ENCODE measurements around the gene CMTM8.

CMTM8 gene

GRCh38 chr3:32310918-32311839 lies 72.7 kb downstream of the CMTM8 start:
- no peak overlapping the region for H3K27ac ChIP-seq (ENCODE audit: low read depth, low read length)

GRCh38 chr3:32312251-32312650 lies 73.8 kb downstream of the CMTM8 start:
- Histone ChIP-seq H3K9ac (ENCODE audit: low read length) (no peak overlapping the region), H3K27ac (ENCODE audit: low read depth, low read length) (no peak overlapping the region), H3K36me3 (ENCODE audit: insufficient read depth, low read length) (no peaks in the 10 kb centered on the region), H3K27me3 (ENCODE audit: control insufficient read depth in 1 of 2, insufficient read depth in 2 of 2, low read length in 2 of 2) (no peaks in the 10 kb centered on the region), H3K4me3 (ENCODE audit: low read depth in 1 of 2, low read length in 2 of 2) (no peak overlapping the region), H3K4me1 (ENCODE audit: insufficient read depth, low read length) (no peaks in the 10 kb centered on the region), H3K9me3 (ENCODE audit: low read length) (no peaks in the 10 kb centered on the region)

More at GRCh38 chr3:32310918-32311839, 72.7 kb downstream of the CMTM8 start:
- Histone ChIP-seq H3K4me3 (ENCODE audit: low read depth in 1 of 2, low read length in 2 of 2) (no peak overlapping the region), H3K36me3 (ENCODE audit: insufficient read depth, low read length) (no peaks in the 10 kb centered on the region), H3K4me1 (ENCODE audit: insufficient read depth, low read length) (no peaks in the 10 kb centered on the region), H3K9me3 (ENCODE audit: low read length) (no peaks in the 10 kb centered on the region), H3K27me3 (ENCODE audit: control insufficient read depth in 1 of 2, insufficient read depth in 2 of 2, low read length in 2 of 2) (no peaks in the 10 kb centered on the region), H3K9ac (ENCODE audit: low read length) (no peak overlapping the region)

- no peak overlapping the region for H3K4me3 ChIP-seq (ENCODE audit: low read depth in 1 of 2, low read length in 2 of 2)
- H3K9me3 ChIP-seq (ENCODE audit: low read length), result no peaks in the 10 kb centered on the region
- H3K9ac ChIP-seq (ENCODE audit: low read length), result no peak overlapping the region
- H3K27ac ChIP-seq (ENCODE audit: low read depth, low read length), result no peak overlapping the region
- H3K36me3 ChIP-seq (ENCODE audit: insufficient read depth, low read length), result no peaks in the 10 kb centered on the region
- H3K27me3 ChIP-seq (ENCODE audit: control insufficient read depth in 1 of 2, insufficient read depth in 2 of 2, low read length in 2 of 2), result no peaks in the 10 kb centered on the region
- H3K4me1 ChIP-seq (ENCODE audit: insufficient read depth, low read length), result no peaks in the 10 kb centered on the region
Observed at GRCh38 chr3:32313169-32313568, 74.7 kb downstream of the CMTM8 start.

GRCh38 chr3:32313723-32314473 lies 75.4 kb downstream of the CMTM8 start:
- no peak overlapping the region for H3K27ac ChIP-seq (ENCODE audit: low read depth, low read length)
- H3K9me3 ChIP-seq (ENCODE audit: low read length), result no peaks in the 10 kb centered on the region
- H3K4me1 ChIP-seq (ENCODE audit: insufficient read depth, low read length), result no peaks in the 10 kb centered on the region
- H3K27me3 ChIP-seq (ENCODE audit: control insufficient read depth in 1 of 2, insufficient read depth in 2 of 2, low read length in 2 of 2), result no peaks in the 10 kb centered on the region
- H3K9ac ChIP-seq (ENCODE audit: low read length), result no peak overlapping the region
- H3K36me3 ChIP-seq (ENCODE audit: insufficient read depth, low read length), result no peaks in the 10 kb centered on the region
- H3K4me3 ChIP-seq (ENCODE audit: low read depth in 1 of 2, low read length in 2 of 2), result no peak overlapping the region

GRCh38 chr3:32315441-32315840 lies 77.0 kb downstream of the CMTM8 start:
- H3K27me3 ChIP-seq (ENCODE audit: control insufficient read depth in 1 of 2, insufficient read depth in 2 of 2, low read length in 2 of 2), result no peaks in the 10 kb centered on the region
- H3K4me3 ChIP-seq (ENCODE audit: low read depth in 1 of 2, low read length in 2 of 2), result no peak overlapping the region
- H3K36me3 ChIP-seq (ENCODE audit: insufficient read depth, low read length), result no peaks in the 10 kb centered on the region
- H3K9me3 ChIP-seq (ENCODE audit: low read length), result no peaks in the 10 kb centered on the region
- no peak overlapping the region for H3K9ac ChIP-seq (ENCODE audit: low read length)
- H3K4me1 ChIP-seq (ENCODE audit: insufficient read depth, low read length), result no peaks in the 10 kb centered on the region
- no peak overlapping the region for H3K27ac ChIP-seq (ENCODE audit: low read depth, low read length)

GRCh38 chr3:32316319-32316718 lies 77.8 kb downstream of the CMTM8 start:
- Histone ChIP-seq H3K27me3 (ENCODE audit: control insufficient read depth in 1 of 2, insufficient read depth in 2 of 2, low read length in 2 of 2) (no peaks in the 10 kb centered on the region), H3K36me3 (ENCODE audit: insufficient read depth, low read length) (no peaks in the 10 kb centered on the region), H3K9ac (ENCODE audit: low read length) (no peak overlapping the region), H3K4me1 (ENCODE audit: insufficient read depth, low read length) (no peaks in the 10 kb centered on the region), H3K4me3 (ENCODE audit: low read depth in 1 of 2, low read length in 2 of 2) (no peak overlapping the region), H3K27ac (ENCODE audit: low read depth, low read length) (no peak overlapping the region), H3K9me3 (ENCODE audit: low read length) (no peaks in the 10 kb centered on the region)

GRCh38 chr3:32316976-32317375 lies 78.5 kb downstream of the CMTM8 start:
- Histone ChIP-seq H3K4me3 (ENCODE audit: low read depth in 1 of 2, low read length in 2 of 2) (no peak overlapping the region), H3K9me3 (ENCODE audit: low read length) (no peaks in the 10 kb centered on the region), H3K27me3 (ENCODE audit: control insufficient read depth in 1 of 2, insufficient read depth in 2 of 2, low read length in 2 of 2) (no peaks in the 10 kb centered on the region), H3K36me3 (ENCODE audit: insufficient read depth, low read length) (no peaks in the 10 kb centered on the region), H3K4me1 (ENCODE audit: insufficient read depth, low read length) (no peaks in the 10 kb centered on the region), H3K9ac (ENCODE audit: low read length) (no peak overlapping the region), H3K27ac (ENCODE audit: low read depth, low read length) (no peak overlapping the region)

GRCh38 chr3:32319607-32320006 lies 81.1 kb downstream of the CMTM8 start:
- no peaks in the 10 kb centered on the region for H3K27me3 ChIP-seq (ENCODE audit: control insufficient read depth in 1 of 2, insufficient read depth in 2 of 2, low read length in 2 of 2)
- no peak overlapping the region for H3K9ac ChIP-seq (ENCODE audit: low read length)
- H3K4me3 ChIP-seq (ENCODE audit: low read depth in 1 of 2, low read length in 2 of 2), result no peak overlapping the region
- H3K36me3 ChIP-seq (ENCODE audit: insufficient read depth, low read length), result no peaks in the 10 kb centered on the region
- no peaks in the 10 kb centered on the region for H3K4me1 ChIP-seq (ENCODE audit: insufficient read depth, low read length)
- no peaks in the 10 kb centered on the region for H3K9me3 ChIP-seq (ENCODE audit: low read length)
- H3K27ac ChIP-seq (ENCODE audit: low read depth, low read length), result no peak overlapping the region

- Histone ChIP-seq H3K4me3 (ENCODE audit: low read depth in 1 of 2, low read length in 2 of 2) (no peak overlapping the region), H3K9me3 (ENCODE audit: low read length) (no peaks in the 10 kb centered on the region), H3K27ac (ENCODE audit: low read depth, low read length) (no peak overlapping the region), H3K4me1 (ENCODE audit: insufficient read depth, low read length) (no peaks in the 10 kb centered on the region), H3K9ac (ENCODE audit: low read length) (no peak overlapping the region), H3K27me3 (ENCODE audit: control insufficient read depth in 1 of 2, insufficient read depth in 2 of 2, low read length in 2 of 2) (no peaks in the 10 kb centered on the region), H3K36me3 (ENCODE audit: insufficient read depth, low read length) (no peaks in the 10 kb centered on the region)
Observed at GRCh38 chr3:32320080-32320479, 81.6 kb downstream of the CMTM8 start.

GRCh38 chr3:32321095-32321790 lies 82.8 kb downstream of the CMTM8 start:
- H3K27me3 ChIP-seq (ENCODE audit: control insufficient read depth in 1 of 2, insufficient read depth in 2 of 2, low read length in 2 of 2), result no peaks in the 10 kb centered on the region
- H3K9ac ChIP-seq (ENCODE audit: low read length), result no peak overlapping the region
- no peaks in the 10 kb centered on the region for H3K4me1 ChIP-seq (ENCODE audit: insufficient read depth, low read length)
- H3K36me3 ChIP-seq (ENCODE audit: insufficient read depth, low read length), result no peaks in the 10 kb centered on the region
- no peaks in the 10 kb centered on the region for H3K9me3 ChIP-seq (ENCODE audit: low read length)
- H3K4me3 ChIP-seq (ENCODE audit: low read depth in 1 of 2, low read length in 2 of 2), result no peak overlapping the region
- H3K27ac ChIP-seq (ENCODE audit: low read depth, low read length), result no peak overlapping the region

- Histone ChIP-seq H3K36me3 (ENCODE audit: insufficient read depth, low read length) (no peaks in the 10 kb centered on the region), H3K4me3 (ENCODE audit: low read depth in 1 of 2, low read length in 2 of 2) (no peak overlapping the region), H3K4me1 (ENCODE audit: insufficient read depth, low read length) (no peaks in the 10 kb centered on the region), H3K27ac (ENCODE audit: low read depth, low read length) (no peak overlapping the region), H3K9ac (ENCODE audit: low read length) (no peak overlapping the region), H3K27me3 (ENCODE audit: control insufficient read depth in 1 of 2, insufficient read depth in 2 of 2, low read length in 2 of 2) (no peaks in the 10 kb centered on the region), H3K9me3 (ENCODE audit: low read length) (no peaks in the 10 kb centered on the region)
Observed at GRCh38 chr3:32322311-32322710, 83.8 kb downstream of the CMTM8 start.

Data from muscle layer of colon (tissue), 2 donors.